GM21825 (cell line): Measurements from ENCODE around the gene ATRN.

Experiments used
- ATAC-seq: cut with Tn5 transposase; IDR thresholded peaks from one replicate; pipeline ENCODE4 v1.9.1; 2021; ENCODE audit warnings: mild to moderate bottlenecking, moderate library complexity; ENCODE audit not compliant: unreplicated experiment

ATRN gene

GRCh38 chr20:3672547-3673171, 201.8 kb downstream of the ATRN start:
- ATAC-seq = no peak

- no peak for ATAC-seq
Observed at GRCh38 chr20:3673221-3674070, 202.6 kb downstream of the ATRN start.

- no peak for ATAC-seq
Observed at GRCh38 chr20:3674447-3674846, 203.6 kb downstream of the ATRN start.

GRCh38 chr20:3674995-3675900, 204.4 kb downstream of the ATRN start:
- ATAC-seq = no peak

GRCh38 chr20:3677733-3678132, 206.9 kb downstream of the ATRN start:
- no peak for ATAC-seq

- no peak for ATAC-seq
Observed at GRCh38 chr20:3678198-3678597, 207.4 kb downstream of the ATRN start.

GRCh38 chr20:3678856-3679720, 208.3 kb downstream of the ATRN start:
- ATAC-seq = no peak

GRCh38 chr20:3679749-3680700, 209.2 kb downstream of the ATRN start:
- no peak for ATAC-seq

GRCh38 chr20:3680701-3681351, 210.0 kb downstream of the ATRN start:
- ATAC-seq = no peak

GRCh38 chr20:3681352-3681930, 210.6 kb downstream of the ATRN start:
- no peak for ATAC-seq

GRCh38 chr20:3681931-3682781, 211.3 kb downstream of the ATRN start, which contains the start of gene ADAM33:
TSS of gene ADAM33 (minus strand) at chr20:3682010. CDS start at chr20:3682004, 6 bp downstream.
- no peak for ATAC-seq

- ATAC-seq = no peak
Observed at GRCh38 chr20:3685341-3685740, 214.5 kb downstream of the ATRN start.

GRCh38 chr20:3686421-3686820, 215.6 kb downstream of the ATRN start:
- no peak for ATAC-seq

- no peak for ATAC-seq
Observed at GRCh38 chr20:3686867-3687321, 216.1 kb downstream of the ATRN start.

- no peak for ATAC-seq
Observed at GRCh38 chr20:3687655-3688054, 216.8 kb downstream of the ATRN start.

GRCh38 chr20:3689978-3690377, 219.2 kb downstream of the ATRN start:
- ATAC-seq = no peak

GRCh38 chr20:3690413-3690812, 219.6 kb downstream of the ATRN start:
- no peak for ATAC-seq
